ENCODE measurements around the gene ADAMTSL1. TPM values are rescaled to one million over a fixed set of nuclear protein-coding genes. Genes with fewer than 3 reads are reported as not detected.
A peak's percentile ranks its signal among the peaks of the same experiment; 100 is the strongest.

Gene ADAMTSL1
- total RNA-seq, 2 donors from 2014 or later: 1.5 TPM; not detected in 1

DNA sequence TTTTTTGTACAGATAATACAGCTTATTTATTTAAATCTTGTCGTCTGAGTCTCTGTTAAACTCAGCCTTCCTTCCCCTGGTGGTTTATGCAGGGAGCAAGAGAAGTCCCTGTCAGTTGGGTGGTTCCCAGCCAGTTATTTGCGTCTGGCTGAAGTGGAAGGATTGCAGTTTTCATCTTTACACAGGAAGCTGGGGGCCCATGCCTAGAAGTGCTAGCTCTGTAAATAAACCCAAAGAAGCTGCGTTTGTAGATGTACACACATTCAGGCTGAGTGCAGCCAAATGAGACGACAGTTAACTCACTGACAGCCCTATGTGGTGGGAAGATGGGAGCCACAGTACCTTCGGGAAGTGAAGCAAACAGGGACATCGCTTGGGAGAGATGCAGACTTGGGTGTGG lies 437.0 kb downstream of the ADAMTSL1 start:
- H3K36me3 ChIP-seq (ENCODE audit: control insufficient read depth, insufficient read depth, low read length): no peaks in the 10 kb centered on the region
- no peak for DNase-seq
- Mint-ChIP-seq H3K36me3 (ENCODE audit: low read depth) (no peaks in the 10 kb centered on the region), H3K4me1 (peaks cover 9% of the 10 kb centered on the region), H3K27me3 (ENCODE audit: insufficient read depth) (no peaks in the 10 kb centered on the region), H3K9me3 (no peaks in the 10 kb centered on the region), H3K4me3 (no peak overlapping the region), H3K27ac (no peak overlapping the region)
- no peaks in the 10 kb centered on the region for H3K27me3 ChIP-seq (ENCODE audit: control insufficient read depth, insufficient read depth, low read length, poor library complexity, severe bottlenecking)
- no peaks in the 10 kb centered on the region for H3K9me3 ChIP-seq (ENCODE audit: control insufficient read depth, low read length)
- no peak overlapping the region for H3K9ac ChIP-seq (ENCODE audit: extremely low read depth, low read length, poor library complexity, severe bottlenecking)
- H3K27ac ChIP-seq (ENCODE audit: low read depth, low read length): no peak overlapping the region
- H3K4me1 ChIP-seq (ENCODE audit: control insufficient read depth, insufficient read depth, low read length): peaks cover 10% of the 10 kb centered on the region
- WGBS, 2 experiments (ENCODE audit: insufficient coverage in 1 of 2, insufficient read length in 1 of 2): 84 to 88% methylated on average over 3 to 6 of the region's 6 CpGs
- no peak overlapping the region for H3K4me3 ChIP-seq (ENCODE audit: low read length)
- TF ChIP-seq, protein P1, sequence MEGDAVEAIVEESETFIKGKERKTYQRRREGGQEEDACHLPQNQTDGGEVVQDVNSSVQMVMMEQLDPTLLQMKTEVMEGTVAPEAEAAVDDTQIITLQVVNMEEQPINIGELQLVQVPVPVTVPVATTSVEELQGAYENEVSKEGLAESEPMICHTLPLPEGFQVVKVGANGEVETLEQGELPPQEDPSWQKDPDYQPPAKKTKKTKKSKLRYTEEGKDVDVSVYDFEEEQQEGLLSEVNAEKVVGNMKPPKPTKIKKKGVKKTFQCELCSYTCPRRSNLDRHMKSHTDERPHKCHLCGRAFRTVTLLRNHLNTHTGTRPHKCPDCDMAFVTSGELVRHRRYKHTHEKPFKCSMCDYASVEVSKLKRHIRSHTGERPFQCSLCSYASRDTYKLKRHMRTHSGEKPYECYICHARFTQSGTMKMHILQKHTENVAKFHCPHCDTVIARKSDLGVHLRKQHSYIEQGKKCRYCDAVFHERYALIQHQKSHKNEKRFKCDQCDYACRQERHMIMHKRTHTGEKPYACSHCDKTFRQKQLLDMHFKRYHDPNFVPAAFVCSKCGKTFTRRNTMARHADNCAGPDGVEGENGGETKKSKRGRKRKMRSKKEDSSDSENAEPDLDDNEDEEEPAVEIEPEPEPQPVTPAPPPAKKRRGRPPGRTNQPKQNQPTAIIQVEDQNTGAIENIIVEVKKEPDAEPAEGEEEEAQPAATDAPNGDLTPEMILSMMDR (conservative IDR thresholded peaks at IDR 0.05): peak; percentile 13

- H3K27ac Mint-ChIP-seq: peak overlapping the region; percentile 44
- Histone ChIP-seq H3K27me3 (ENCODE audit: control insufficient read depth, insufficient read depth, low read length, poor library complexity, severe bottlenecking) (no peaks in the 10 kb centered on the region), H3K27ac (ENCODE audit: low read depth, low read length) (no peak overlapping the region), H3K4me3 (ENCODE audit: low read length) (no peak overlapping the region), H3K4me1 (ENCODE audit: control insufficient read depth, insufficient read depth, low read length) (peaks cover 10% of the 10 kb centered on the region), H3K9me3 (ENCODE audit: control insufficient read depth, low read length) (no peaks in the 10 kb centered on the region), H3K9ac (ENCODE audit: extremely low read depth, low read length, poor library complexity, severe bottlenecking) (no peak overlapping the region), H3K36me3 (ENCODE audit: control insufficient read depth, insufficient read depth, low read length) (no peaks in the 10 kb centered on the region)
- no peak overlapping the region for H3K4me3 Mint-ChIP-seq
- TF ChIP-seq, protein P1 (conservative IDR thresholded peaks at IDR 0.05): no peak
- no peaks in the 10 kb centered on the region for H3K27me3 Mint-ChIP-seq (ENCODE audit: insufficient read depth)
- peak; percentile 64 for DNase-seq
- 73 to 82% methylated on average over 3 to 9 of the region's 9 CpGs for WGBS, 2 experiments (ENCODE audit: insufficient coverage in 1 of 2, insufficient read length in 1 of 2)
- H3K9me3 Mint-ChIP-seq: no peaks in the 10 kb centered on the region
- H3K36me3 Mint-ChIP-seq (ENCODE audit: low read depth): no peaks in the 10 kb centered on the region
- peaks cover 9% of the 10 kb centered on the region for H3K4me1 Mint-ChIP-seq
These were observed 437.9 kb downstream of the ADAMTSL1 start for GRCh38 chr9:18911714-18912342.

GRCh38 chr9:18920141-18921084 lies 446.5 kb downstream of the ADAMTSL1 start:
- 92% methylated on average over 2 to 4 of the region's 4 CpGs for WGBS, 2 experiments (ENCODE audit: insufficient coverage in 1 of 2, insufficient read length in 1 of 2)
- H3K4me3 Mint-ChIP-seq: no peak overlapping the region
- Histone ChIP-seq H3K36me3 (ENCODE audit: control insufficient read depth, insufficient read depth, low read length) (no peaks in the 10 kb centered on the region), H3K27me3 (ENCODE audit: control insufficient read depth, insufficient read depth, low read length, poor library complexity, severe bottlenecking) (no peaks in the 10 kb centered on the region), H3K4me3 (ENCODE audit: low read length) (no peak overlapping the region), H3K9me3 (ENCODE audit: control insufficient read depth, low read length) (no peaks in the 10 kb centered on the region), H3K27ac (ENCODE audit: low read depth, low read length) (no peak overlapping the region), H3K4me1 (ENCODE audit: control insufficient read depth, insufficient read depth, low read length) (no peaks in the 10 kb centered on the region), H3K9ac (ENCODE audit: extremely low read depth, low read length, poor library complexity, severe bottlenecking) (no peak overlapping the region)
- DNase-seq: no peak
- peaks cover 4% of the 10 kb centered on the region for H3K4me1 Mint-ChIP-seq
- H3K27me3 Mint-ChIP-seq (ENCODE audit: insufficient read depth): no peaks in the 10 kb centered on the region
- TF ChIP-seq, protein P1 (conservative IDR thresholded peaks at IDR 0.05): no peak
- H3K27ac Mint-ChIP-seq: no peak overlapping the region
- H3K9me3 Mint-ChIP-seq: no peaks in the 10 kb centered on the region
- no peaks in the 10 kb centered on the region for H3K36me3 Mint-ChIP-seq (ENCODE audit: low read depth)

Measured in endodermal cell (in vitro differentiated cells).